ENCODE results near the gene SUPT3H. TPM values are rescaled to one million over a fixed set of nuclear protein-coding genes. Genes with fewer than 3 reads are reported as not detected.

The SUPT3H gene
- total RNA-seq, 1 donor from 2014 or later, result 6.7 TPM

- no peak for DNase-seq
- no peaks in the 10 kb centered on the region for H3K27me3 ChIP-seq (ENCODE audit: low read depth)
- no peaks in the 10 kb centered on the region for H3K9me3 ChIP-seq
- H3K36me3 ChIP-seq, result no peaks in the 10 kb centered on the region
- ATAC-seq, result no peak
- TF ChIP-seq CTCF (IDR thresholded peaks at IDR 0.05), result no peak
- no peak overlapping the region for H3K27ac ChIP-seq
- H3K4me1 ChIP-seq, result no peaks in the 10 kb centered on the region
- H3K4me3 ChIP-seq, result no peak overlapping the region
- intact Hi-C loops (cut with DNase I), result no loop called here
Observed at GRCh38 chr6:45160305-45160704, 217.4 kb downstream of the SUPT3H start.

GRCh38 chr6:45156075-45156474 is 221.7 kb downstream of the SUPT3H start:
- intact Hi-C loops (cut with DNase I), result no loop called here
- no peak for TF ChIP-seq CTCF (IDR thresholded peaks at IDR 0.05)
- H3K27ac ChIP-seq, result no peak overlapping the region
- H3K27me3 ChIP-seq (ENCODE audit: low read depth), result no peaks in the 10 kb centered on the region
- no peak overlapping the region for H3K4me3 ChIP-seq
- ATAC-seq, result no peak
- no peaks in the 10 kb centered on the region for H3K4me1 ChIP-seq
- H3K36me3 ChIP-seq, result no peaks in the 10 kb centered on the region
- no peak for DNase-seq
- H3K9me3 ChIP-seq, result no peaks in the 10 kb centered on the region

DNA sequence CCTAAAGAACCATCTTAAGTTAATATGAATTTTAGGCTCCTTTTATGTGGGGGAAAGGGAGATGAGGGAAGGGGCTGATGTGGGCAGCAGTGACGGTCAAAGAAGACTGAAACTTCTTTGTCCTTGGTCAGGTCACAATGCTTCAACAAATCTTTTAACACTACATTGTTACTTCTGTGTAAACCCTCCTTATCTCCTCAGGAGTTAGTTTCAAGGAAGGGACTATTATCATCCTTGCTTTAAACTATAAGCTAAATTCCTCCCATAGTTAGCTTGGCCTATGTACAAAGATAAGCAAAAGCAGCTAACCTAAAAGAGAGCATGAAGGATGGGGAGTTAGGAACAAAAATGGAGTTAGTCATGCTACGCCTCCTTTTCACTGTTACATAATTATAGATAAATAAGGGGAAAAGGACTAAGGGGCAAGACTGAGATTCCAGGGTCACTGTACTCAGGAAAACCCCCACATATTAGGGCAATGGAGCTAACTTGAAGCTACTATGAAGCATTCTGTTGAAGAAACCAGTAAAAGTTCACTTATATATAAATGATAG is 222.3 kb downstream of the SUPT3H start:
- no peak overlapping the region for H3K27ac ChIP-seq
- no peaks in the 10 kb centered on the region for H3K9me3 ChIP-seq
- no peaks in the 10 kb centered on the region for H3K36me3 ChIP-seq
- no peak for DNase-seq
- no peak for ATAC-seq
- H3K4me3 ChIP-seq, result no peak overlapping the region
- no peaks in the 10 kb centered on the region for H3K27me3 ChIP-seq (ENCODE audit: low read depth)
- intact Hi-C loops (cut with DNase I), result no loop called here
- no peaks in the 10 kb centered on the region for H3K4me1 ChIP-seq
- no peak for TF ChIP-seq CTCF (IDR thresholded peaks at IDR 0.05)

- TF ChIP-seq CTCF (IDR thresholded peaks at IDR 0.05), result no peak
- H3K9me3 ChIP-seq, result no peaks in the 10 kb centered on the region
- DNase-seq (no peak), ATAC-seq (no peak)
- H3K27me3 ChIP-seq (ENCODE audit: low read depth), result no peaks in the 10 kb centered on the region
- H3K27ac ChIP-seq, result no peak overlapping the region
- H3K36me3 ChIP-seq, result no peaks in the 10 kb centered on the region
- H3K4me3 ChIP-seq, result no peak overlapping the region
- no peaks in the 10 kb centered on the region for H3K4me1 ChIP-seq
- intact Hi-C loops (cut with DNase I), result no loop called here
Observed at GRCh38 chr6:45154679-45155078, 223.1 kb downstream of the SUPT3H start.

DNA sequence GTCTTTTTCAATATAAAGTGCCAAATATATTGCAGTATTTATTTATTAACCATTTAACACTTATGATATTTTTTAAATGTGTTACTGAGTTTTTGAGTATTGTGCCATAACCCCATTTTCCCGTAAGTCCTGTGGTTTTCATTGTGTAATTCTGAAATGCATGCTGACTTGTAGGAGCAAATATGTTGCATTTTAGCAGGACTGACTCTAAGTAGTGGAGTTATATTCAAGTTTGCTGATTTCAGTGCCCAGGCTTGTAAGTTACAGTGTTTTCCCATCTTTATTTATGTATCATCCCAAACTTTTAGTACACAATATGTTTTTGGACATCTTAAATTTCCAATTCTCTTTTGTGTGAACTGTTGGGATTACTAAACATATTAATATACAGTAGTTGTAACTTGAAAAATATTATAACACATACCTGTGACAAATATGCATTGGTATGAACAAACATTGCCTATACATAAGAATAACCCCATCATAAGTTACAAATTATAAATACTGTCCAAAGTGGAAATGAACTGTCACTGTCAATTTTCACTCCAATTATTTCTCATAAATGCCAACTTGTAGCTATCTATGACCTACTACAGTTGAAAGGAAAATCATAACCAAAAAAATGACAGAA is 228.9 kb downstream of the SUPT3H start:
- no peak for DNase-seq
- Histone ChIP-seq H3K27ac (no peak overlapping the region), H3K4me1 (no peaks in the 10 kb centered on the region), H3K9me3 (peaks cover 12% of the 10 kb centered on the region), H3K27me3 (ENCODE audit: low read depth) (no peaks in the 10 kb centered on the region), H3K4me3 (no peak overlapping the region), H3K36me3 (no peaks in the 10 kb centered on the region)
- intact Hi-C loops (cut with DNase I), result no loop called here
- no peak for ATAC-seq
- no peak for TF ChIP-seq CTCF (IDR thresholded peaks at IDR 0.05)
